Retinal pigment epithelial cell (primary cell): ENCODE results near the gene ZNF565.
A peak's percentile ranks its signal among the peaks of the same experiment; 100 is the strongest.

Source experiments
- DNase-seq: peaks from one replicate; pipeline ENCODE4 v3.0.0-alpha.2; 2010; ENCODE audit warnings: low read depth
- H3K4me3 ChIP-seq: 2 replicates; pipeline ENCODE4 v1.5.1; 2011; ENCODE audit warnings: mild to moderate bottlenecking, low read length, control low read depth, moderate library complexity
- TF ChIP-seq, protein P1 (sequence below): conservative IDR thresholded peaks from 2 replicates; pipeline ENCODE4 v1.5.1; 2011; ENCODE audit warnings: low read depth, low read length, control low read depth, inconsistent platforms

ZNF565 gene

DNA sequence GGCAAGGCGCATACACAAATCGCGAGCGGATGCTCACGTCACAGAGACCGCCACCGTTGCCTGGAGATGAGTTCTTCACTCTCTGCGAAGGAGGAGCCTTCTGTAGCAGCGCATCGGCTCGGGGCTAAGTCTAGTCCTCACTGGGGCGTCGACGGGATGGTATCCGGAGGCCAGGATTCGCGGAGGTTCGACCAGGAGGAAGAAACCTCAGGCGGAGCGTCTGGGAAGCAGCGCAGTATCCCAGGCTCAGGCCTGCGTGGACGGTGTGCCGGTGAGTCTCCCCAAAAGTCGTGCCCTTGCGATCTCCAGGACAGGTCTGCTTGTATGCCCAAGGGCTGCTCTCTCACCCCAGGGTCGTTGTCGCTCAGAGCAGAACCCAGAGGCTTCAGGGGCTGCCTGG is 40.9 kb upstream of the ZNF565 start:
- TF ChIP-seq, protein P1, sequence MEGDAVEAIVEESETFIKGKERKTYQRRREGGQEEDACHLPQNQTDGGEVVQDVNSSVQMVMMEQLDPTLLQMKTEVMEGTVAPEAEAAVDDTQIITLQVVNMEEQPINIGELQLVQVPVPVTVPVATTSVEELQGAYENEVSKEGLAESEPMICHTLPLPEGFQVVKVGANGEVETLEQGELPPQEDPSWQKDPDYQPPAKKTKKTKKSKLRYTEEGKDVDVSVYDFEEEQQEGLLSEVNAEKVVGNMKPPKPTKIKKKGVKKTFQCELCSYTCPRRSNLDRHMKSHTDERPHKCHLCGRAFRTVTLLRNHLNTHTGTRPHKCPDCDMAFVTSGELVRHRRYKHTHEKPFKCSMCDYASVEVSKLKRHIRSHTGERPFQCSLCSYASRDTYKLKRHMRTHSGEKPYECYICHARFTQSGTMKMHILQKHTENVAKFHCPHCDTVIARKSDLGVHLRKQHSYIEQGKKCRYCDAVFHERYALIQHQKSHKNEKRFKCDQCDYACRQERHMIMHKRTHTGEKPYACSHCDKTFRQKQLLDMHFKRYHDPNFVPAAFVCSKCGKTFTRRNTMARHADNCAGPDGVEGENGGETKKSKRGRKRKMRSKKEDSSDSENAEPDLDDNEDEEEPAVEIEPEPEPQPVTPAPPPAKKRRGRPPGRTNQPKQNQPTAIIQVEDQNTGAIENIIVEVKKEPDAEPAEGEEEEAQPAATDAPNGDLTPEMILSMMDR, result no peak
- DNase-seq, result no peak
- H3K4me3 ChIP-seq, result no peak overlapping the region

DNA sequence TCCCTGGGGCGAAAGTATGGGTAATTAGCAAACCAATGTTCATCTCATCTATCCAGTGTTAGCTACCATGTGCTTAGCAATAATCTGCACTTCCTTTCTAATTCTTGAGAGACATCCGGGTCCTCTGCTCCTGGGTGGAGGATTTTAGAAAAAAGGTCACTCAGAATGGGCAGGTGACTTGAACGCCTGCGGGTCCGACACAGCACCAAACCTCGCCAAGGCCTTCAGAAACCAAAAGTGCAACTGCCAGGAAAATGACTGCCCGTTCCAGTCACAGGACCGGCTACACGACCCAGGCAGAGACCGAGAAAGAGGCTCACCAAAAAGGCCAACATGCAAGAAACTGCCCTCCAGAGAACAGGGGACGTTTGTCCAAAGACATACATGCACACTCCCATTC is 40.4 kb upstream of the ZNF565 start:
- no peak for DNase-seq
- no peak overlapping the region for H3K4me3 ChIP-seq
- TF ChIP-seq, protein P1, result no peak

DNA sequence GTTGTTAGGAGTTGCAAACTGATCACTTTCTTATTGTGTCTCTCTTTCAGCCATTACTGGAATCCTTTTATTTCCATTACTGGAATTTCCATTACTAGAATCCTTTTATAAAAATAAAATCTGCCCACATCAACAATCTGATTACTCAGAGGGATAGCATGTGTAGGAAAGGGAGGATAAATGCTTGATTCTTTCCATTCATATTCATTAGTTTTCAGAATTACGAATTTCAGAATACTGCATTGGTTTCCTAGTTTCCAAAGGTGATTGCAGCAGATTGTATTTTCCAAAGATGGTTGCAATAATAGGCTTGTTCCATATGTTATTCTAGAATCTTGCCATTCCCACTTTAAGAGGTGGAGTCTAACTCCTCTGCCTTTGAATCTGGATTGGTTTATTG is 37.6 kb upstream of the ZNF565 start:
- H3K4me3 ChIP-seq, result no peak overlapping the region
- TF ChIP-seq, protein P1, result no peak
- no peak for DNase-seq

DNA sequence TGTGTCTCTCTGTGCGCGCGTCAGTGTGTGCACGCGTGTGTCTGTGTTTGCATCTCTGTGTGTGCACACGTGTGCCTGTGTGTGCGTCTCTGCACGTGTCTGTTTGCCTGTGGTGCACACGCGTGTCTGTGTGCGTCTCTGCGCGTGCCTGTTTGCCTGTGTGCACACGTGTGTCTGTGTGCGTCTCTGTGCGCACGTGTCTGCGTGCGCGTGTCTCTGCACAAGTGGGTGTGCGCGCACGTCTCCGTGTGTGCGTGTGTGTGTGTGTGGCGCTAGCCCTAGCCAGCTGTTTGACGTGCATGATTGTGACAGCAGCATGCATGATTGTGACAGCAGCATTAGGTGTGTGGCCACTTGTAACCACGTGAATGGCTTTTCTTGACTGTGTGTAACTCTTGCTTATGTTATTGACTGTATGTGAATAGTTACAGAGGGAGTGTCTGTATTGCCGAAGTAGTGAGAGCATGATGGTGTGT is 31.6 kb upstream of the ZNF565 start:
- TF ChIP-seq, protein P1, result no peak
- no peak for DNase-seq
- peak overlapping the region; percentile 49 for H3K4me3 ChIP-seq

DNA sequence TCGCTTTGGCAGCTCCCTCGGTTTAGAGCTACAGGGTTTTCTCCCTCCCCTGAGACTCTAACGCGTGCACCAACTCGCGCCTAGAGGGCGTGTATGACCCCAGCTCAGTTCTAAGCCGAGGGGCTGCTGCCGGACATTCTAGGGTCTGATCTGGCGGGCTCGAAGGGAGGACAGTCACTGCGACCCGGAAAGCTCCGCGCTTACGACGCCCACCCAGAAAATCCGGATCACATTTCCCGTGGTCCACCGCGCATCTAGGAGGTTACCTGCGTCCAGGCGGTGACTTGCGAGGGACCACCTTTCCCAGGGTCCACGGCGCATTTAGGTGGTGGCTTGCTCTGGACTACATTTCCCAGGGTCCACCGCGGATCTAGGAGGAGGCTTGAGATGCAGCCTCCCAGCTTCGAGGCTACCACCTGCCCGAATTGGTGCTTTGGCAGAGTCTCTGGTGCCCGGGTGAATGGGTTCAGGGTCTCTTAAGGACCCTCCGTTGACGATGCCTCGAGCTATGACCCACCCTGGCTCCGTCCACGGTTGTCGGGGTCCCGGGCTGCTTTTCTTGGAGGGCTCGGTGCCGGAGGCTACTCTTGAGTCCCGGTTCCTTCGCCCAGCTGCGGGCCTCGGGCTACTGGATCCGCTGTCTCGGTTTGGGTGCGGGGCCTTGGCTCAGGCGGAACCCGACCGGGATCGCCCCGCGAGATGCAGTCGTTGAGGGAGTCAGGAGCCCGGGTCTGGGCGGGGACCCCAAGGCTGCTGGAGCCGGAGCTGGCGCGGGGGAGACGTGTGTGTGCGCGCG is 30.9 kb upstream of the ZNF565 start:
- H3K4me3 ChIP-seq, result peak overlapping the region; percentile 49
- DNase-seq, result no peak
- TF ChIP-seq, protein P1, result peak; percentile 5

DNA sequence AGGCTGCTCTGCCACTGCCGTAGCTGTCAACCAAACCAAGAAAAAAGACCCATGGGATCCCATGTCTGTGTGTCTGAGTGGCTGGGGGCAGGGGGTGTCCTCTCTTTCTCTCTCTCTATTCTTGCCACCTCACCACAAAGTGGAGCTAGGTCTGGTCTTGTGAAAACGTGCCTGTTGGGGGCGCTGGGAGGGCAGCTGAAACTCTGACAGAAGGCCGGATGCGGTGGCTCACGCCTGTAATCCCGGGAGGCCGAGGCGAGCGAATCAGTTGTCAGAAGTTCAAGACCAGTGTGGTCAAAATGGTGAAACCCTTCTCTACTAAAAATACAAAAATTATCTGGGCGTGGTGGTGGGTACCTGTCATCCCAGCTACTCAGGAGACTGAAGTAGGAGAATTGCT is 29.6 kb upstream of the ZNF565 start:
- no peak for DNase-seq
- H3K4me3 ChIP-seq, result no peak overlapping the region
- TF ChIP-seq, protein P1, result no peak

DNA sequence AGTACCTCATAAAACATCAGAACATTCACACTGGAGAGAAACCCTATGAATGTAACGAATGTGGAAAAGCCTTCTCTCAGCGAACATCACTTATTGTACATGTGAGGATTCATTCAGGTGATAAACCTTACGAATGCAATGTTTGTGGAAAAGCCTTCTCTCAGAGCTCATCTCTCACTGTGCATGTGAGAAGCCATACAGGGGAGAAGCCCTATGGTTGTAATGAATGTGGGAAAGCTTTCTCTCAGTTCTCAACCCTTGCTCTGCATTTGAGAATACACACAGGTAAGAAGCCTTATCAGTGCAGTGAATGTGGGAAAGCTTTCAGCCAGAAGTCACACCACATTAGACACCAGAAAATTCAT is 22.5 kb upstream of the ZNF565 start:
- no peak for DNase-seq
- TF ChIP-seq, protein P1, result no peak
- no peak overlapping the region for H3K4me3 ChIP-seq
